ENCODE data around the gene PLAU. TPM values are rescaled to one million over a fixed set of nuclear protein-coding genes. Genes with fewer than 3 reads are reported as not detected.

PLAU gene
- total RNA-seq, 1 experiment from 2014 or later = 15.0 TPM

GRCh38 chr10:73901261-73901660 is 9.7 kb upstream of the PLAU start:
- TF ChIP-seq STAT6 (CRISPR knock-in tag; conservative IDR thresholded peaks at IDR 0.05; ENCODE audit: low read depth) (no peak), ZNF219 (CRISPR knock-in tag; IDR thresholded peaks at IDR 0.05; ENCODE audit: borderline replicate concordance) (no peak), ZNF532 (CRISPR knock-in tag; IDR thresholded peaks at IDR 0.05; ENCODE audit: borderline replicate concordance) (no peak)
- TF ChIP-seq, protein P1, sequence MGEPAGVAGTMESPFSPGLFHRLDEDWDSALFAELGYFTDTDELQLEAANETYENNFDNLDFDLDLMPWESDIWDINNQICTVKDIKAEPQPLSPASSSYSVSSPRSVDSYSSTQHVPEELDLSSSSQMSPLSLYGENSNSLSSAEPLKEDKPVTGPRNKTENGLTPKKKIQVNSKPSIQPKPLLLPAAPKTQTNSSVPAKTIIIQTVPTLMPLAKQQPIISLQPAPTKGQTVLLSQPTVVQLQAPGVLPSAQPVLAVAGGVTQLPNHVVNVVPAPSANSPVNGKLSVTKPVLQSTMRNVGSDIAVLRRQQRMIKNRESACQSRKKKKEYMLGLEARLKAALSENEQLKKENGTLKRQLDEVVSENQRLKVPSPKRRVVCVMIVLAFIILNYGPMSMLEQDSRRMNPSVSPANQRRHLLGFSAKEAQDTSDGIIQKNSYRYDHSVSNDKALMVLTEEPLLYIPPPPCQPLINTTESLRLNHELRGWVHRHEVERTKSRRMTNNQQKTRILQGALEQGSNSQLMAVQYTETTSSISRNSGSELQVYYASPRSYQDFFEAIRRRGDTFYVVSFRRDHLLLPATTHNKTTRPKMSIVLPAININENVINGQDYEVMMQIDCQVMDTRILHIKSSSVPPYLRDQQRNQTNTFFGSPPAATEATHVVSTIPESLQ (CRISPR knock-in tag; IDR thresholded peaks at IDR 0.05) = no peak
- no peaks in the 10 kb centered on the region for H3K36me3 Mint-ChIP-seq
- H3K4me3 Mint-ChIP-seq = no peak overlapping the region
- no peaks in the 10 kb centered on the region for H3K9me3 Mint-ChIP-seq
- CTCF ChIA-PET = interaction anchor here (1.5 to 2.5 kb wide), 2 partner anchors 21 to 180 kb away, joined by 3 to 10 read pairs; no protein-coding TSS in a partner anchor
- DNase-seq (ENCODE audit: low spot score) (no peak), ATAC-seq (no peak)
- H3K4me1 Mint-ChIP-seq = peaks cover 17% of the 10 kb centered on the region
- POLR2A ChIA-PET = no interaction called here
- H3K27me3 Mint-ChIP-seq (ENCODE audit: low read depth) = no peaks in the 10 kb centered on the region
- H3K27ac Mint-ChIP-seq = no peak overlapping the region

- CTCF ChIA-PET = interaction anchor here (0.9 to 1.2 kb wide), 6 partner anchors 8 to 133 kb away, joined by 3 to 7 read pairs (median 4); no protein-coding TSS in a partner anchor
- no peaks in the 10 kb centered on the region for H3K9me3 Mint-ChIP-seq
- TF ChIP-seq PREB (CRISPR knock-in tag; IDR thresholded peaks at IDR 0.05; ENCODE audit: borderline replicate concordance) = no peak
- no peak for TF ChIP-seq GTF2I (CRISPR knock-in tag; conservative IDR thresholded peaks at IDR 0.05)
- no peak for TF ChIP-seq ZNF317 (CRISPR knock-in tag; IDR thresholded peaks at IDR 0.05; ENCODE audit: borderline replicate concordance, low read depth)
- no peak for TF ChIP-seq ETV6 (CRISPR knock-in tag; IDR thresholded peaks at IDR 0.05)
- TF ChIP-seq, protein P2, sequence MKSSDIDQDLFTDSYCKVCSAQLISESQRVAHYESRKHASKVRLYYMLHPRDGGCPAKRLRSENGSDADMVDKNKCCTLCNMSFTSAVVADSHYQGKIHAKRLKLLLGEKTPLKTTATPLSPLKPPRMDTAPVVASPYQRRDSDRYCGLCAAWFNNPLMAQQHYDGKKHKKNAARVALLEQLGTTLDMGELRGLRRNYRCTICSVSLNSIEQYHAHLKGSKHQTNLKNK (CRISPR knock-in tag; IDR thresholded peaks at IDR 0.05) = no peak
- no peak for TF ChIP-seq ZNF219 (CRISPR knock-in tag; IDR thresholded peaks at IDR 0.05; ENCODE audit: borderline replicate concordance)
- TF ChIP-seq RELA (CRISPR knock-in tag; IDR thresholded peaks at IDR 0.05; ENCODE audit: borderline replicate concordance) = no peak
- TF ChIP-seq NR1H2 (CRISPR knock-in tag; IDR thresholded peaks at IDR 0.05) = no peak
- no peak for TF ChIP-seq MXD4 (CRISPR knock-in tag; IDR thresholded peaks at IDR 0.05; ENCODE audit: borderline replicate concordance)
- no peak for TF ChIP-seq FOXJ3 (CRISPR knock-in tag; IDR thresholded peaks at IDR 0.05; ENCODE audit: borderline replicate concordance)
- TF ChIP-seq ZNF425 (CRISPR knock-in tag; conservative IDR thresholded peaks at IDR 0.05) = no peak
- no peaks in the 10 kb centered on the region; the same call in 1 of the 2 replicates for H3K27me3 Mint-ChIP-seq (ENCODE audit: low read depth)
- DNase-seq (ENCODE audit: low spot score) (no peak), ATAC-seq (no peak)
- POLR2A ChIA-PET = interaction anchor here (0.7 kb wide), 1 partner anchor 34 kb away, joined by 4 read pairs; no protein-coding TSS in a partner anchor
- H3K36me3 Mint-ChIP-seq = no peaks in the 10 kb centered on the region
- H3K27ac Mint-ChIP-seq = no peak overlapping the region
- H3K4me1 Mint-ChIP-seq = peaks cover 28% of the 10 kb centered on the region
- H3K4me3 Mint-ChIP-seq = no peak overlapping the region
Measured at GRCh38 chr10:73902351-73902750, 8.6 kb upstream of the PLAU start.

Measured in WTC11 (cell line).